Endothelial cell (in vitro differentiated cells): ENCODE data around the gene TPRA1. TPM values are rescaled to one million over a fixed set of nuclear protein-coding genes. Genes with fewer than 3 reads are reported as not detected.

Experiments used
- DNase-seq: peaks from one replicate; pipeline ENCODE4 v3.0.0; 2021; ENCODE audit warnings: low spot score
- H3K27ac Mint-ChIP-seq: one replicate; pipeline ENCODE4 v1.8.0; 2021; ENCODE audit warnings: mixed read lengths, inconsistent platforms; ENCODE audit not compliant: unreplicated experiment
- H3K27me3 Mint-ChIP-seq: one replicate; pipeline ENCODE4 v1.8.0; 2021; ENCODE audit warnings: mild to moderate bottlenecking, moderate library complexity, mixed read lengths, inconsistent platforms; ENCODE audit not compliant: unreplicated experiment
- H3K36me3 Mint-ChIP-seq: one replicate; pipeline ENCODE4 v1.8.0; 2021; ENCODE audit warnings: mild to moderate bottlenecking, low read depth, mixed read lengths, inconsistent platforms; ENCODE audit not compliant: unreplicated experiment
- H3K4me1 Mint-ChIP-seq: one replicate; pipeline ENCODE4 v1.8.0; 2021; ENCODE audit warnings: mild to moderate bottlenecking, mixed read lengths, inconsistent platforms; ENCODE audit not compliant: unreplicated experiment
- H3K4me3 Mint-ChIP-seq: one replicate; pipeline ENCODE4 v1.8.0; 2021; ENCODE audit warnings: mild to moderate bottlenecking, mixed read lengths, inconsistent platforms; ENCODE audit not compliant: unreplicated experiment
- H3K9me3 Mint-ChIP-seq: one replicate; pipeline ENCODE4 v1.8.0; 2021; ENCODE audit warnings: mixed read lengths, inconsistent platforms; ENCODE audit not compliant: unreplicated experiment
- long read RNA-seq: library from polyadenylated mRNA; unstranded; transcript quantifications from one replicate; pipeline ENCODE4 v2.0.0, GENCODE V29; 2020; ENCODE audit not compliant: unreplicated experiment
- total RNA-seq: library from RNA; stranded (reverse); fragmentation: NEBNext Ultra II Directional; extraction: Animal tissue kit (Norgen Biotek cat#: 25700); gene quantifications from one replicate; pipeline ENCODE4 v1.2.1, GENCODE V29; 2021; ENCODE audit not compliant: unreplicated experiment
- TF ChIP-seq, protein P1 (sequence below): fragments of 200-600 bp; sonication (generic); IDR thresholded peaks from one replicate; pipeline ENCODE4 v1.5.0; 2021; ENCODE audit warnings: antibody characterized with exemption; ENCODE audit not compliant: unreplicated experiment

The TPRA1 gene
- 36.9 TPM for total RNA-seq
- long read RNA-seq, transcript TPRA1-202 (11 exons, 1,933 nt) = major isoform, 38 of 59 reads
- long read RNA-seq, partial matches to known transcripts = 1 of 59 reads
- long read RNA-seq, other reads (novel, unspliced or antisense) = 17 of 59 reads

DNA sequence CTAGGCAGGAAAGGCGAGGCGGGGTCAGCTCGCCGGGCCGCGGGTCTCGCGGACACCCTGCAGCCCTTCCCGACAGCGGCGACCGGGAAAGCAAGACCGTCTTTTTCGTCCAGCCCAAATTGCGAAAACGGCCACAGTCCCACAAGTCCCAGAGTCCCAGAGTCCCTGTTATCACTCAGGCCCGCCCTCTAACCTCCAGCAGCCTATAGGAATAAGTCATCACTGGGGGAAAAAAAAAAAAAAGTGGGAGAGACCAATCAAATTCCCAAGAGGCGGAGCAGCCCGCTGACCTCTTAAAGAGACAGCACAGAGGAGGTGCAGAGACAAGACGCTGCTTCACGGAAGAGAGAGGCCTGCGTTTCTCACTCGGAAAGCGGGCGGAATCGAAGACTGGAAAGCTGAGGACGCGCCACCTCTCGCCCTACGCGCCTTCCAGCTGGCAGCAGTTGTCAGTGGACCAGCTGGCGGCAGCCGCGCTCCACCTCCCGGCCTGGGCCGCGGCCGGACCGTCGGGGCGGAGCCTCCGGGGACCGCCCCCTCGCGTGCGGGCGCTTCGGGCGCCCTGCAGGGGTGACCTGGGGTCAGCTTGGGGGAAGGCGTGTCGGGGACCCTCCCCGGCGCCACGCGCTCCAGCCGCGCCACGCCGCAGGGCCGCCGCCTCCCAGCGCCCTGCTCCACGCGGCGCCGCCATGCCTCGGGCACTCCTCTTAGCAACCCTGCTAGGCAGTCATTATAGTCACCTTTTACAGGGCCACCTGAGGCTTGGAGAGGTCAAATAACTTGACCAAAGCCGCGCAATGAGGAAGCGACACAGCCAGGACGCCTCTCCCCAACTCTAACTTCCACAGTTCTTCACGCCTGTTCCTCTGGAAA is at the start of gene TPRA1:
TSS of gene TPRA1 (minus strand) at position 141 of the 873 bp plus-strand sequence. CDS start 10,587 bp downstream, outside the sequence.
- H3K27me3 Mint-ChIP-seq = peaks cover 13% of the 10 kb centered on the region
- H3K27ac Mint-ChIP-seq = peak within 1 kb of the TSS; percentile 77
- peak; percentile 68 for DNase-seq
- H3K4me3 Mint-ChIP-seq = peak within 1 kb of the TSS; percentile 96
- H3K4me1 Mint-ChIP-seq = peaks cover 17% of the 10 kb centered on the region
- TF ChIP-seq, protein P1, sequence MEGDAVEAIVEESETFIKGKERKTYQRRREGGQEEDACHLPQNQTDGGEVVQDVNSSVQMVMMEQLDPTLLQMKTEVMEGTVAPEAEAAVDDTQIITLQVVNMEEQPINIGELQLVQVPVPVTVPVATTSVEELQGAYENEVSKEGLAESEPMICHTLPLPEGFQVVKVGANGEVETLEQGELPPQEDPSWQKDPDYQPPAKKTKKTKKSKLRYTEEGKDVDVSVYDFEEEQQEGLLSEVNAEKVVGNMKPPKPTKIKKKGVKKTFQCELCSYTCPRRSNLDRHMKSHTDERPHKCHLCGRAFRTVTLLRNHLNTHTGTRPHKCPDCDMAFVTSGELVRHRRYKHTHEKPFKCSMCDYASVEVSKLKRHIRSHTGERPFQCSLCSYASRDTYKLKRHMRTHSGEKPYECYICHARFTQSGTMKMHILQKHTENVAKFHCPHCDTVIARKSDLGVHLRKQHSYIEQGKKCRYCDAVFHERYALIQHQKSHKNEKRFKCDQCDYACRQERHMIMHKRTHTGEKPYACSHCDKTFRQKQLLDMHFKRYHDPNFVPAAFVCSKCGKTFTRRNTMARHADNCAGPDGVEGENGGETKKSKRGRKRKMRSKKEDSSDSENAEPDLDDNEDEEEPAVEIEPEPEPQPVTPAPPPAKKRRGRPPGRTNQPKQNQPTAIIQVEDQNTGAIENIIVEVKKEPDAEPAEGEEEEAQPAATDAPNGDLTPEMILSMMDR = no peak
- H3K36me3 Mint-ChIP-seq = peaks cover 8% of the 10 kb centered on the region
- no peaks in the 10 kb centered on the region for H3K9me3 Mint-ChIP-seq

DNA sequence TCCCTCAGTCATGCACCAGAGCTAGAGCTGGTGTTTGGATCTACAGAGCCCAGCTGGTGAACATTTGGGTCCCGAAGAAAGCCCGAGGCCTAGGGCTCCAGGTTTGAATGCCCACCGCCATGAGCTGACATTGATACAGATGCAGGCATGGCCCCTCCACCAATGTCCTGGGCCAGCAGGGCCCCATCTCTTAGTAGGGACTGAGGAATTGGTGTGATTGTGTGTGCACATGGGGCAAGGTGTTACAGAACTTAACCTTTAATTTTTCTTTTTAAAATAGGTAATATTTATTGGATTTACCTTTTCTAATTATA is 49.5 kb upstream of the TPRA1 start:
- Mint-ChIP-seq H3K9me3 (no peaks in the 10 kb centered on the region), H3K4me1 (peaks cover 18% of the 10 kb centered on the region), H3K36me3 (no peaks in the 10 kb centered on the region), H3K27me3 (no peaks in the 10 kb centered on the region), H3K27ac (no peak overlapping the region), H3K4me3 (no peak overlapping the region)
- TF ChIP-seq, protein P1 = no peak
- DNase-seq = no peak

DNA sequence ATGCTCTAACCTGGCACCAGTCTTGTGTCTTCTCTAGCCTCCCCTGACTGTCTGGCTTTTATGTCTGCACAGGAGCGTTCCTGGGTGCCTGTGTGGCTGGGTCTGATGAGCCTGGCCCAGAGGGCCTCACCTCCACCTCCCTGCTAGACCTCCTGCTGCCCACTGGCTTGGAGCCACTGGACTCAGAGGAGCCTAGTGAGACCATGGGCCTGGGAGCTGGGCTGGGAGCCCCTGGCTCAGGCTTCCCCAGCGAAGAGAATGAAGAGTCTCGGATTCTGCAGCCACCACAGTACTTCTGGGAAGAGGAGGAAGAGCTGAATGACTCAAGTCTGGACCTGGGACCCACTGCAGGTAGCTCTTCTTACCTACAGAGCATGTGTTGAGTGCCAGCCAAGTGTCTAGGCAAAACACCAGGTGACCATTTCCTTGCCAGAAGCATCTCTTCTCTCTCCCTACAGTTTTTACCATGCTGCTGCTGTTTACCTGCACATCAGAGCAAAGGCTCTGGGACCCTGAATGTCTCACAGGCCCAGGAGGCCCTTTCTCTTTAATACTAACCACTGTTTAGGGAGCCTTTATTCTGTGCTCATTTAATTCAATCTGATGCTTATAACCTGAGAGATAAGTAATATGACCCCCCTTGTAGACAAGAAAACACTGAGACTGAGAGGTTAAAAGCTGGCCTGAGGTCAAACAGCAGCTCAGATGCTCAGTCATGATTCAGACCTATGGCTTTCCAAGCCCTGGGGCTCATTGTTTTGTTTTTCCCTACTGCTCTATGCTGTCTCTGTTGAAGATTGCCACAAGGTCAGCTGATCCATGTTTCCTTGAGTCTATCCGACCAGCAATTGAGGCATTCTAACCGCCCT is 48.9 kb upstream of the TPRA1 start:
- no peak for DNase-seq
- TF ChIP-seq, protein P1 = no peak

DNA sequence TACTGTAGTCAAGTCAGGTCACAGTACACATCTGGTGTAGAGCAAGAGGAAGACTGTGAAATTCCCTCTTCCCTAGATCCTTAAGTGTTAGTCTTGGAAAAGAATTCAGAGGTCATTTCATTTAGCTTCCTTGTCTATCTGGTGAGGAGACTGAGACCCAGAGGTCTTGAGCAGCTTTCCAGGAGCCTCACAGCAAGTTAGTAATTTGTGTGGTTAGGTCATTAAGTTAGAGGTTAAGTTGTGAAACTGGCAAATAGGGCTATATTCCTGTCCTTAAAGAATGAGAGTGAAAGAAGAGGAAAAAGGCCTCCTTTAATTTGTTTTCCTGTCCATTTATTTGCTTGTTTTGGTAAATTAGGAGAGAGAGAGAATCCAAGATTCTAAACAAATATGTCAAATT is 47.4 kb upstream of the TPRA1 start:
- Mint-ChIP-seq H3K27ac (no peak overlapping the region), H3K9me3 (no peaks in the 10 kb centered on the region), H3K27me3 (no peaks in the 10 kb centered on the region), H3K36me3 (no peaks in the 10 kb centered on the region), H3K4me3 (no peak overlapping the region), H3K4me1 (peaks cover 7% of the 10 kb centered on the region)
- TF ChIP-seq, protein P1 = no peak
- no peak for DNase-seq

More for the DNA sequence above, 48.9 kb upstream of the TPRA1 start:
- no peaks in the 10 kb centered on the region for H3K36me3 Mint-ChIP-seq
- no peak overlapping the region for H3K4me3 Mint-ChIP-seq
- H3K27ac Mint-ChIP-seq = no peak overlapping the region
- H3K27me3 Mint-ChIP-seq = no peaks in the 10 kb centered on the region
- no peaks in the 10 kb centered on the region for H3K9me3 Mint-ChIP-seq
- peaks cover 12% of the 10 kb centered on the region for H3K4me1 Mint-ChIP-seq
